HG02798 (cell line): ENCODE measurements around the gene SIRT1.
"Not testable (repeated sequence)": the region's sequence is repeated elsewhere in the genome, so short reads cannot be mapped to it uniquely, and the experiment has no call there.

Experiments used
- ATAC-seq: cut with Tn5 transposase; IDR thresholded peaks from one replicate; pipeline ENCODE4 v1.9.1; 2021; ENCODE audit warnings: mild to moderate bottlenecking; ENCODE audit not compliant: unreplicated experiment, poor library complexity

Gene SIRT1

DNA sequence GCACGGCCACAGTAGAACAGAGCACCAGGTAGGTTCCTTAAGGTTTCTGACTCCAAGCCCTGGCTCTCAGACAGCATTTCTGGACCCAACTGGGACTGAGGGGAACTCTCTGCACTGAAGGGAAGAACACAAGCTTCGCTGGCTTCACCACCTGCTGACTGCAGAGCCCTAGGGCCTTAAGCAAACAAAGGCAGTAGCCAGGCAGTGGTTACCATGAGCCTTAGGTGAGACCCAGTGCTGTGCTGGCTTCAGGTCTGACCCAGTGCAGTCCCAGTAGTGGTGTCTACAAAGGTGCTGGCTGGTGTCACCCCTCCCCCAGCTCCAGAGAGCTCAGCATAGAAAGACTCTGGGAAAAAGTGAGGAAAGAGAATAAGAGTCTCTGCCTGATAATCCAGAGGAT lies 59.5 kb downstream of the SIRT1 start:
- no peak for ATAC-seq

DNA sequence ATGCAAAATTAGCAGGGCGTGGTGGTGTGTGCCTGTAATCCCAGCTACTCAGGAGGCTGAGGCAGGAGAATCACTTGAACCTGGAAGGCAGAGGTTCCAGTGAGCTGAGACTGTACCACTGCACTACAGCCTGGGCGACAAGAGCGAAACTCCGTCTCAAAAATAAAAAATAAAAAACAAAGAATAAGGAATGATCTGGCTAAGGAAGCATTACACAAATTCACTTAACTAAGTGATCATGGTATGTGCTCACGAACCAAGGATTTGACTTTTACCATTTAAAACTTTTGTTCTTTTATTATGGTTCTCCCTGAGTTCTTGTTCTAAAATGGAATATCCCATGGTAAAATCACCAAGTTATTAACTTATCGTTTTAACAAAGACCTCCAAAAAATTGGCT lies 71.2 kb downstream of the SIRT1 start:
- ATAC-seq, result no peak

DNA sequence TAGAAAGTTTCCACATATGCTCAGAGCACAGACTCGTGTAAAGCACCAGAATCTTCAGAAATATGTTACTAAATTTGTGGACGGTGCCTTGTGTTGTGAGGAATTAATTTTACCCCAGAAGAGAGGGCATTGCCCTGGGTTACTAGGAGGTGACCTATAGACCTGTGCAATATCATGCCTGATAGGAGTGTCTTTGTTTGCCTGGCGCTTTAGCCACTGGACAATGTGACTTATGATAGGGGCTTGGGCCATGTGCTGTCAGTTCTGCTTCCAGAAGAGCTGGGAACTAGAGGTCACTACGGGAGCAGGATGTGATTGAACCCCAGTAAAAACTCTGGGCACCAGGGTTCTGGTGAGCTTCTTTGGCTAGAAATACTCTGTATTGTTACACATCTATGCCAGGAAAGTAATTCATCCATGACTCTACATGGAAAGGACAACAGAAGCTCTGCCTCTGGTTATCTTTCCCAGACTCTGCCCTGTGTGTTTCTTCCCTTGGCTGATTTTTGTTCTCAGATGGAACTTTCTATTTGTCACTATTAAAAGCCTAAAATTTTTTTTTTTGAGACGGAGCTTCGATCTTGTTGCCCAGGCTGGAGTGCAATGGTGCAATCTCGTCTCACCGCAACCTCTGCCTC lies 75.5 kb downstream of the SIRT1 start:
- no peak for ATAC-seq

DNA sequence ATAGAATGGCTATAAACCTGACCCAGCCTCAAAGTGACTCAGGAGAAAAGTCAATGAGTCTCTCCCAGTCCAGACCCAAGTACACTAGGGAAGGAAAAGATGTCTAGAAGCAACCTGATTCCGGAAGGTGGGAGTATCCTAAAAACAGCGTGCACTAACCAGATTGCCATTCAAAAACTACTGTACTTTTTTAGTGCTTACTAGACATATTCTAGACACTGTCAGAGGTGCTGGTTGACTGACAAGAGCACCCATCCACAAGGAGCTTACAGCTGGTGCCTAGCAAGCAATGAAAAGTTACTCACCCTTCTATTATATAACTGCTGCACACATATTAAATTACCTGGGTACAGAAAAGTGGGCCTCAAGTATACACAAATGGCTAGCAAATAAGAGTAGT lies 81.0 kb downstream of the SIRT1 start:
- ATAC-seq, result no peak

DNA sequence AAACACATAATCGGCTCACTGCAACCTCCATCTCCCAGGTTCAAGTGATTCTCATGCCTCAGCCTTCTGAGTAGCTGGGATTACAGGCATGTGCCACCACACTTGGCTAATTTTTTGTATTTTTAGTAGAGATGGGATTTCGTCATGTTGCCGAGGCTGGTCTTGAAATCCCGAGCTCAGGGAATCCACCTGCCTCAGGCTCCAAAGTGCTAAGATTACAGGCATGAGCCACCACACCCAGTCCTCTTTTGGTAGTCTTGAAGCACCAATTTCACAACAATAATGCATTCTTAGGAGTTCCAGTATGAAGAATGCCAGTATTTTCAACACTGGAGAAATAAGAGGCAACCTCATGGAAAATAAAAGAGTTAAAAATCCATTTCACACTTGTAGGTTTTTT lies 81.6 kb downstream of the SIRT1 start:
- not testable (repeated sequence) for ATAC-seq
